NB4 (cell line): Measurements from ENCODE around the gene GPSM3.

Experiments
- DNase-seq: peaks from one replicate; pipeline ENCODE4 v3.0.0; 2010; ENCODE audit warnings: low read depth
- H3K4me3 ChIP-seq: one replicate; pipeline ENCODE4 v1.5.1; 2011; ENCODE audit warnings: mild to moderate bottlenecking, low read depth, low read length, moderate library complexity
- MYC ChIP-seq: IDR thresholded peaks from 2 replicates; pipeline ENCODE4 v1.6.1; 2011; ENCODE audit warnings: low read depth, low read length
- POLR2A ChIP-seq: IDR thresholded peaks from 2 replicates; pipeline ENCODE4 v1.6.1; 2011; ENCODE audit warnings: mild to moderate bottlenecking; ENCODE audit not compliant: insufficient read length; ENCODE audit errors: extremely low read depth
- TF ChIP-seq, protein P1 (sequence below): IDR thresholded peaks from one replicate; pipeline ENCODE4 v1.5.1; 2012; ENCODE audit warnings: low read depth, low read length
- TF ChIP-seq, protein P2 (sequence below): IDR thresholded peaks from 2 replicates; pipeline ENCODE4 v1.6.1; 2011; ENCODE audit warnings: low read depth, low read length

GPSM3 gene

DNA sequence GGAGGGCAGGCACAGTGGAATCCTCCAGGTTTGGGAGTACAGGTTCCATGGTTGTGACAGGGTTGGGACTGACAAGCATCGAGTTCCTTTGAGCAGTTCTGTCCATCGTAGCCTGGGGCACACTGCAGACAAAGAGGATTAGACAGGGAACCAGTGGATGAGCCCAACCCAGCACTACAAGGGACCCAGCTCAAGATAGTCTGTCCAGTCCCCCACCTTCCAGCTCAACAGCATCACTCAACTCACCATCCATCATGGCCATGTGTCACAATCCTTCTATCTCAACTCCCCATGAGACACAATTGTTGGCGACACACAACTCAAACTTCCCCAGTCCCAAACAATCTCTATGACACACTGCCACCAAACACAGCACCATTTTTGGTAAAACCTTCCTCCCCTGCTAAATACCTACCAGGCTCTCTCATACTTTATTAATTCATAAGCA is 11.8 kb upstream of the GPSM3 start:
- no peak overlapping the region for H3K4me3 ChIP-seq
- no peak for TF ChIP-seq POLR2A
- TF ChIP-seq, protein P1, sequence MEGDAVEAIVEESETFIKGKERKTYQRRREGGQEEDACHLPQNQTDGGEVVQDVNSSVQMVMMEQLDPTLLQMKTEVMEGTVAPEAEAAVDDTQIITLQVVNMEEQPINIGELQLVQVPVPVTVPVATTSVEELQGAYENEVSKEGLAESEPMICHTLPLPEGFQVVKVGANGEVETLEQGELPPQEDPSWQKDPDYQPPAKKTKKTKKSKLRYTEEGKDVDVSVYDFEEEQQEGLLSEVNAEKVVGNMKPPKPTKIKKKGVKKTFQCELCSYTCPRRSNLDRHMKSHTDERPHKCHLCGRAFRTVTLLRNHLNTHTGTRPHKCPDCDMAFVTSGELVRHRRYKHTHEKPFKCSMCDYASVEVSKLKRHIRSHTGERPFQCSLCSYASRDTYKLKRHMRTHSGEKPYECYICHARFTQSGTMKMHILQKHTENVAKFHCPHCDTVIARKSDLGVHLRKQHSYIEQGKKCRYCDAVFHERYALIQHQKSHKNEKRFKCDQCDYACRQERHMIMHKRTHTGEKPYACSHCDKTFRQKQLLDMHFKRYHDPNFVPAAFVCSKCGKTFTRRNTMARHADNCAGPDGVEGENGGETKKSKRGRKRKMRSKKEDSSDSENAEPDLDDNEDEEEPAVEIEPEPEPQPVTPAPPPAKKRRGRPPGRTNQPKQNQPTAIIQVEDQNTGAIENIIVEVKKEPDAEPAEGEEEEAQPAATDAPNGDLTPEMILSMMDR, result no peak
- TF ChIP-seq MYC, result no peak
- TF ChIP-seq, protein P2, sequence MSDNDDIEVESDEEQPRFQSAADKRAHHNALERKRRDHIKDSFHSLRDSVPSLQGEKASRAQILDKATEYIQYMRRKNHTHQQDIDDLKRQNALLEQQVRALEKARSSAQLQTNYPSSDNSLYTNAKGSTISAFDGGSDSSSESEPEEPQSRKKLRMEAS, result no peak
- DNase-seq, result no peak

DNA sequence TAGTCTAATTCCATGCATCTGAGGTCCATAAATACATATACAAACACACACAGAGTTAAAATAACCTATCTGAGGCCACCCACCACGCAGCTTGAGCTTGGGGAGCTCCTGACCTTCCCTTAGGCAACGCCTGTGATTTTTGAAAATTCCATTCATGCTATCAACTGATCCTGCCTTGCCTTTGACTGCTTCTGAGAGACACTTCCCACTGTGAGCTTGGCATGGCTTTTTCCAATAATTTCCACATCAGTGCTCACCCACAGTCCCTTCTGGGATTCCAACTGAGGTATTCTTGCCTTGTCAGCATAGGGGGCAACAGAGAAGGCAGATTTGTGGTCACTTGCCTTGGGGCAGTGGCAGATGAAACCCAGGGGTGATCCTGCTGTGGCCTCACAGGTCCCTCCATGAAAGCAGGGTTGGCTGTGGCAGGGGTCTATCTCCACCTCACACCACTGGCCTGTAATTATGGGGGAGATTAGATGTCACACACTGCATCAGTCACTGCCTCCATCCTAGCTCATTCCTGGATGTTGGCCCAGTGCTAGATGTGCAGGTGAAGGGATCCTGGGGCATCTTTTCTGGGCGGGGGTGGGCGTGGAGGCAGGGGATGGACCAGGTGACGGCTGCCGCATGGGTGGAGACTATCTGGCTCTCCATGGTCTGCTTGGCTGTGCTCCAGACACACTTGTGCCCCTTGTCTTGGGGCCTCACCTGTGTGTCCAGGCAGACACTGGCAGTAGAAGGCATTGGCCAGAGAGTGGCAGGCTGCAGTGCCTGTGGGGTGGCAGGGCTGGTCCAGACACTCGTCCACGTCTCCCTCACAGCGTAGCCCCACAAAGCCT is 11.2 kb upstream of the GPSM3 start:
- no peak overlapping the region for H3K4me3 ChIP-seq
- TF ChIP-seq MYC (no peak), POLR2A (no peak)
- TF ChIP-seq, protein P2, result no peak
- TF ChIP-seq, protein P1, result no peak
- no peak for DNase-seq

DNA sequence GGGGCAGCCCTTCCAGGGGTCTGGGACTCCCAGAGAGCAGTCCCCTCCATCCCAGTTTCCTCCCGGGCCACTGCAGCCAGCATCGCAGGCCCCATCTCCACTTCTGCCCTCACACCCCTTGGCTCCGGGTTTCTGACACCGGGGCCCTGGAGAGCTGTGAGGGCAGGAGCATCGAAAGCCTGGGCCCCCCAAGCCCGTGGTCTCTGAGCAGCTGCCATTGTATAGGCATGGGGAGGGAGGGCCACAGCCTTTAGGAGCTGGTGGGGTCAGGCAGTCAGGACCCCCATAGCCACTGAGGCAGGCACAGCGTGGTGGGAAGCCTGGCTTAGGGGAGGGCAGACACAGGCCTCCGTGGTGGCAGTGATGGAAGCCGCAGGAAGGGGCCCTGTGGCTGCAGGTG is 9.7 kb upstream of the GPSM3 start:
- no peak for DNase-seq
- TF ChIP-seq POLR2A (no peak), MYC (no peak)
- TF ChIP-seq, protein P2, result no peak
- TF ChIP-seq, protein P1, result no peak
- H3K4me3 ChIP-seq, result no peak overlapping the region

DNA sequence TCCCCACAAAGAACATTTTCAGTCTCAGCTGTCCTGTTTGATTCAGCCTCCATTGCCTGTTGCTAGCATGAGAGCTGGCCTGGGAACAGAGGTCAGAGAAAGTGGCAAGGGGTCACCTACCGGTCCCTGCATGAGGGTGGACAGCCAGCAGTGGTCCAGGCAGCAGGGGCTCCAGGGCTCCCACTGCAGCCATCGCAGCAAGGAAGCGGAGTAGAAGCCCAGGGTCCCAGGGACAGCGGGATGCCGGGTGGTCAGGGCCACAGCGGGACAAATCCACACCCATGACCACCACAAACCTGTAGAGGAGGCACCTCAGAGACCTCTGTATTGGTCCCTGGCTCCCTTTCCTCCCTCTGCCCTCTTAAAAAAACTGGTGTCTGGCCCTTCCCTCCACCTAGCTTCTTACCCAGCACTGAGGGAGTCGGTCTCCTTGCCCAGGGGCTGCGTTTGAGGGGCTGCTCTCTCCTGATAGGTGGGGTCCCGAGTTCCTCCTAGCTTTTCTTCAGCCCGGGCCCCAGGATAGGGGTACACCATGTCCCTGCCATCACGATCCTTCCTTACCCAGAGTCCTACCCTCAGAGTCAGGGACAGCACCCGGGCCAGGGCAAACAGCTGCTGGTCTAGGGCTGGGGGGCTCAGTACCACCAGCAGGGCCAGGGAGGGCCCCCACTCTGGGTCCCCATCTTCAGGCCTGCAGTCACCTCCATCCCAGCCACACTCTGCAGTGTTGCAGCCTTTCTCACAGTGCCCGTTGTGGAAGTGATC is 8.4 kb upstream of the GPSM3 start:
- TF ChIP-seq POLR2A (no peak), MYC (no peak)
- TF ChIP-seq, protein P1, result no peak
- TF ChIP-seq, protein P2, result no peak

DNA sequence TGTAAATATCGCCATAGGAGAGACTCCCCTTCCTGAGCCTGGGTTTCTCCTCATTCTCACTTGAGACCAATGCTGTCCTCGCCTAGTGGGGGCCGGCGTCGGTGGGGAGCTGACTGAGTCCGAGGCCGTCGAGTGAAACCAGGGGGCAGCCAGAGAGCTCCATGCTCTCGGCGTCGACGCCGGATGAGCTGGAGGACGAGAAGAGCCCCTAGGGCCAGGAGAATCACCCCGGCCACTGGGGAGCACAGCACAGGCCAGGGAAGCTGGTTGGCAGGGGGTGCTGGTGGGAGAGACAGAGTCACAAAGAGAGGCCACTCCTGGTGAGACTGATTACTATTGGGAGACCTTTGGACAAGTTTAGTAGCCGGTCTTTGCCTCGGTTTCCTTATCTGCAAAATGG is 6.4 kb upstream of the GPSM3 start:
- DNase-seq, result no peak
- H3K4me3 ChIP-seq, result no peak overlapping the region
- TF ChIP-seq, protein P1, result no peak
- TF ChIP-seq, protein P2, result no peak
- TF ChIP-seq MYC (no peak), POLR2A (no peak)

More for the DNA sequence above, 8.4 kb upstream of the GPSM3 start:
- DNase-seq, result no peak
- no peak overlapping the region for H3K4me3 ChIP-seq
